Measurements from ENCODE around the gene SCD. TPM values are rescaled to one million over a fixed set of nuclear protein-coding genes. Genes with fewer than 3 reads are reported as not detected.

Gene SCD
- total and polyA plus RNA-seq, 10 donors: 2.1 to 56.3 (median 23.1) TPM

DNA sequence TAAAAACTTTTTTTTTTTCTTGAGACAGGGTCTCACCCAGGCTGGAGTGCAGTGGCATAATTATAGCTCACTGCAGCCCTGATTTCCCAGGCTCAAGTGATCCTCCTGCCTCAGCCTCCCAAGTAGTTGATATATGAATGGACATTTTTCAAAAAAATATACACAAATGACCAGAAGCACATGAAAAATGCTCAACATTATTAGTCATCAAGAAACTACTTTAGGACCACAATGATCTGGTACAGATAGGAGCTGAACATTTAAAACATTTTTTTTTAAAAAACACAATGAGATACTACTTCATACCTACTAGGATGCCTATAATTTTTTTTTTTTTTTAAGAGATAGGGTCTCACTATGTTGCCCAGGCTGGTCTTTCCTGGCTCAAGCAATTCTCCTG is 21.7 kb downstream of the SCD start:
- H3K4me1 ChIP-seq: peaks cover 26 to 48% (median 33%) of the 10 kb centered on the region in 6 donors
- no peaks in the 10 kb centered on the region for H3K27me3 ChIP-seq (replicated peaks in 1 of 7)
- H3K36me3 ChIP-seq: no peaks in the 10 kb centered on the region
- H3K9me3 ChIP-seq: no peaks in the 10 kb centered on the region
- H3K4me3 ChIP-seq: no peak overlapping the region
- no peak for TF ChIP-seq POLR2A (IDR thresholded peaks at IDR 0.05)
- TF ChIP-seq, protein P1, sequence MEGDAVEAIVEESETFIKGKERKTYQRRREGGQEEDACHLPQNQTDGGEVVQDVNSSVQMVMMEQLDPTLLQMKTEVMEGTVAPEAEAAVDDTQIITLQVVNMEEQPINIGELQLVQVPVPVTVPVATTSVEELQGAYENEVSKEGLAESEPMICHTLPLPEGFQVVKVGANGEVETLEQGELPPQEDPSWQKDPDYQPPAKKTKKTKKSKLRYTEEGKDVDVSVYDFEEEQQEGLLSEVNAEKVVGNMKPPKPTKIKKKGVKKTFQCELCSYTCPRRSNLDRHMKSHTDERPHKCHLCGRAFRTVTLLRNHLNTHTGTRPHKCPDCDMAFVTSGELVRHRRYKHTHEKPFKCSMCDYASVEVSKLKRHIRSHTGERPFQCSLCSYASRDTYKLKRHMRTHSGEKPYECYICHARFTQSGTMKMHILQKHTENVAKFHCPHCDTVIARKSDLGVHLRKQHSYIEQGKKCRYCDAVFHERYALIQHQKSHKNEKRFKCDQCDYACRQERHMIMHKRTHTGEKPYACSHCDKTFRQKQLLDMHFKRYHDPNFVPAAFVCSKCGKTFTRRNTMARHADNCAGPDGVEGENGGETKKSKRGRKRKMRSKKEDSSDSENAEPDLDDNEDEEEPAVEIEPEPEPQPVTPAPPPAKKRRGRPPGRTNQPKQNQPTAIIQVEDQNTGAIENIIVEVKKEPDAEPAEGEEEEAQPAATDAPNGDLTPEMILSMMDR (IDR thresholded peaks at IDR 0.05 in 8 of 11, conservative IDR thresholded peaks at IDR 0.05 in 3 of 11): no peak
- TF ChIP-seq POLR2AphosphoS5 (IDR thresholded peaks at IDR 0.05): no peak
- intact Hi-C loops (cut with DNase I; ENCODE audit: low total_unique reads): no loop called here
- DNase-seq: no peak
- no peak overlapping the region for H3K27ac ChIP-seq

DNA sequence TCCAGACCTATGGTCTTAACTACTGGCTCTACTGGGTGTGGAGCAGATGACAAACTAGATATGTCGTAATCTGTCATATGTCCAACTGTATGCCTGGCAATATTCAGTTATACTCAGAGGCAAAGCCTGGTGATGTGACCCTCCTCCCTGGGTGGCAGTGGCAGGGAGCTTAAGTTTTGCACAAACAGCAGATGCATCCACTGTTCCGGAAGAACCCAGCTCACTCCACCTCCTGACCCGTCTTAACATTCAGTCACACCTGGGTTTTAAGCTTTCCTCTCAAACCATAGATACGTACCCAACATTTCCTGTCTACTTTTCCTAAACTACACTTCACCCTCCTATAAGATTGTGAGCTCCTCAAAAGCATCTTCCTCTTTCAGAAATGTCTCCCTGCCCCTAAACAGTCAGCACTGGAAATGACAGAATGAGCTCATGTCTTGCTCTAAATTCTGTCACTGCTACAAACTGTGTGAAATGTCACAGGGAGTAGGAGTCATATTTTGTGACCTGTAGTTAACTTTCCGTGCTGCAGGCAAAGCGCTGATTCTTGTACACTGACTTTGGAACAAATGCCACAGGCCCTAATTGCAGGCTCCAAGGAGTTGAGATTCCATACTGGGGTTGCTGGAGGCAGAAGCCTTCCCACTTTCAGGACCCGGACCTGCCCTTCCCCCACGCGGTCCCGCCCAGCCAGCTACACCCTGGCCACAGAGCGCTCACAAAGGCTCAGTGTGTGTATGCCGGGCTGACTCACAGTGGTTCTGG is 23.9 kb downstream of the SCD start:
- TF ChIP-seq POLR2AphosphoS5 (IDR thresholded peaks at IDR 0.05) (peak; percentile 39 to 59 (median 51)), POLR2A (IDR thresholded peaks at IDR 0.05) (no peak)
- Histone ChIP-seq H3K4me1 (peaks cover 34 to 58% (median 45%) of the 10 kb centered on the region in 6 donors), H3K4me3 (peak overlapping the region in 2 of 8 donors; percentile 4 to 10), H3K36me3 (no peaks in the 10 kb centered on the region), H3K27ac (peak overlapping the region; percentile 38 to 94 (median 80)), H3K27me3 (replicated peaks in 1 of 7) (no peaks in the 10 kb centered on the region), H3K9me3 (no peaks in the 10 kb centered on the region)
- WGBS, 5 donors: 31 to 39% (median 35%) methylated on average over 12 of the region's 12 CpGs
- intact Hi-C loops (cut with DNase I; ENCODE audit: low total_unique reads): no loop called here
- DNase-seq: peak; percentile 84

DNA sequence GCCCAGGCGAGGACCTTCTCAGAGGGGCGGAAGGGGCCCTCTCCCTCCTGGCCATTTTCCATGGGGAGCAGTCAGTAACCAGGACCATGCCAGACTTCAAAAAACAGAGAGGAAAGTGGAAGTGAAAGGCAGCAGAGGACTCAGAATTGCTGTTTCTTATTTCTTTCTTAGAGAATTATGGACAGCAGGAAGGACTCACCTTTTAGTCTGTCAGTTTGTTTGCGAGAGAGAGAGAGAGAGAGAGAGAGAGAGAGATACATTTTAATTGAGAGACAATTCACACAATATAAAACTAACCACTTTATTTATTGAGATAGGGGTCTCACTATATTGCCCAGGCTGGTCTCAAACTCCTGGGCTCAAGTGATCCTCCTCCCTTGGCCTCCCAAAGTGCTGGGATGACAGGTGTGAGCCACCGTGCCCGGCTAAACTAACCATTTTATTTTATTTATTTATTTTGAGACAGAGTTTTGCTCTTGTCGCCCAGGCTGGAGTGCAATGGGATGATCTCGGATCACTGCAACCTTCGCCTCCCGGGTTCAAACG is 24.5 kb downstream of the SCD start:
- peak overlapping the region in 1 of 8 donors; percentile 10 for H3K4me3 ChIP-seq
- peaks cover 34 to 59% (median 45%) of the 10 kb centered on the region in 6 donors for H3K4me1 ChIP-seq
- no peaks in the 10 kb centered on the region for H3K36me3 ChIP-seq
- DNase-seq: no peak
- peak overlapping the region; percentile 38 to 94 (median 80) for H3K27ac ChIP-seq
- no peaks in the 10 kb centered on the region for H3K27me3 ChIP-seq (replicated peaks in 1 of 7)
- H3K9me3 ChIP-seq: no peaks in the 10 kb centered on the region
- intact Hi-C loops (cut with DNase I; ENCODE audit: low total_unique reads): no loop called here
- no peak for TF ChIP-seq POLR2AphosphoS5 (IDR thresholded peaks at IDR 0.05)
- TF ChIP-seq POLR2A (IDR thresholded peaks at IDR 0.05): no peak
- TF ChIP-seq, protein P1 (IDR thresholded peaks at IDR 0.05 in 8 of 11, conservative IDR thresholded peaks at IDR 0.05 in 3 of 11): no peak
- WGBS, 5 donors: 83 to 90% (median 86%) methylated on average over 10 of the region's 10 CpGs

DNA sequence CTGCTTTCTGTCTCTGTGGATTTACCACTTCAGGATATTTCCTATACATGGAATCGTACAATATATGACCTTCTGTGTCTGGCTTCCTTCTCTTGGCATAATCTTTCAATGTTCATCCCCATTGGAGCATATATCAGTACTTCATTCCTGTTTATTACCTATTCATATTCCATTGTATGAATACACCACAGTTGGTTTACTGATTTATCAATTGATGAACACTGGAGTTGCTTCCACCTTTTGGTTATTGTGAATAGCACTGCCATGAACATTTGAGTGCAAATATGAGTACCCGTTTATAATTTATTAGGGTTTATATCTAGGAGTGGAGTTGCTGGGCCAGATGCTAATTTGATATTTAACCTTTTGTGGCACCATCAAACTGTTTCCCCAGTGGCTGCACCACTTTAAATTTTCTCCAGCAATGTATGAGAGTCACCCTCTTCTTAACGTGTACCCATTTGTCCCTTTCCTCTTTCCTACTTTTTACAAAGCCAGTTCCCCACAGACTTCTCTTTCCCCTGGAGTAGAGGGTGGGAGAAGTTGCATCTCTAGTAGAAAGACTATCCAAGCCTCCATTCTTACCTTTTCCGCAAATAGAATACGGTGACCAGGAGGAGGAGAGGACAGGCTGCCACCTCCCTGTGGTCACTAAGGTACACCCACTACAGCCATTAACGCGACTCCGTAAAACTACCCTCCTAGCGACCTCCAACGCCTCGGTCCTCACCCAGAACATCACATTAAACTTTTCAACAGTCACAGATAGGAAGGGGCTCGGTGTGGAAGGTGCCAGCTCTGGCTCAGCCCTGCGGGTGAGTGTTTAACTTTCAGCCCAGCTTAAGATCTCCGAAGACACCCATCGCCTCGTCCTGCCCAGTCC is 25.6 kb downstream of the SCD start:
- no peak for DNase-seq
- Histone ChIP-seq H3K27ac (peak overlapping the region; percentile 72 to 94 (median 92)), H3K4me3 (peak overlapping the region; percentile 34 to 74 (median 53)), H3K9me3 (no peaks in the 10 kb centered on the region), H3K36me3 (no peaks in the 10 kb centered on the region), H3K4me1 (peaks cover 34 to 68% (median 46%) of the 10 kb centered on the region in 6 donors), H3K27me3 (replicated peaks in 1 of 7) (no peaks in the 10 kb centered on the region)
- WGBS, 5 donors: 28 to 35% (median 29%) methylated on average over 16 of the region's 16 CpGs
- intact Hi-C loops (cut with DNase I; ENCODE audit: low total_unique reads): no loop called here
- TF ChIP-seq, protein P1 (IDR thresholded peaks at IDR 0.05 in 8 of 11, conservative IDR thresholded peaks at IDR 0.05 in 3 of 11): no peak
- no peak for TF ChIP-seq POLR2AphosphoS5 (IDR thresholded peaks at IDR 0.05)
- no peak for TF ChIP-seq POLR2A (IDR thresholded peaks at IDR 0.05)

All from spleen (tissue), 11 donors.